GM19035 (cell line): ENCODE results near the gene MSMO1.

Experiments used
- ATAC-seq: cut with Tn5 transposase; IDR thresholded peaks from one replicate; pipeline ENCODE4 v1.9.1; 2021; ENCODE audit not compliant: unreplicated experiment

The MSMO1 gene

GRCh38 chr4:165386328-165386727, 58.9 kb downstream of the MSMO1 start:
- ATAC-seq: no peak

DNA sequence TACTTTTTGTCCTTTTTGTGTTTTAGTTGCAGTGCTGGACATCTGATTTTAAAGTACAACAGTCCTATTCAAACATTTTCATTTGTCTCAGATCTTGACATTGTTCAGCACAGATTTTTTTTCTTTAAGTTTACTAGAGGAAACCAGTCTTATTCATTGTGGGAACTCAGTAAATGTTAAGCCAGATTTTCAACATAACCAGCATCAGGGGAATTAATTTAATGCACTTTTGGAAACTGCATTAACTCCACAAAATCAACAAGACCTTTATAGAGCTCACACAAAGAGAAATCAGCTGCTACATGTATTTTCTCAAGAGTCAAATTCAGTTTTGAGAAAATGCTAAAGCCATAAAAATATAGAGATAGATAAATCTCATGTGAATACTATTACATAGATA, 61.3 kb downstream of the MSMO1 start:
- no peak for ATAC-seq
